ENCODE results near the gene IL10. TPM values are rescaled to one million over a fixed set of nuclear protein-coding genes. Genes with fewer than 3 reads are reported as not detected.
"Not testable (repeated sequence)": the region's sequence is repeated elsewhere in the genome, so short reads cannot be mapped to it uniquely, and the experiment has no call there.

The IL10 gene
- total and polyA plus RNA-seq, 7 donors, result 1.6 to 16.8 (median 5.4) TPM

- Histone ChIP-seq H3K4me3 (no peak overlapping the region), H3K4me1 (no peaks in the 10 kb centered on the region), H3K36me3 (no peaks in the 10 kb centered on the region), H3K27ac (no peak overlapping the region), H3K9me3 (no peaks in the 10 kb centered on the region), H3K27me3 (no peaks in the 10 kb centered on the region)
- peak in 2 of 4 donors; percentile 5 to 50 for TF ChIP-seq POLR2AphosphoS5 (IDR thresholded peaks at IDR 0.05)
- TF ChIP-seq CTCF (IDR thresholded peaks at IDR 0.05), result no peak
- intact Hi-C loops (cut with DNase I), result no loop called here
- peak; percentile 77 for DNase-seq
- WGBS, 2 donors, result 28 to 59% methylated on average over 8 of the region's 8 CpGs
These were observed 5.9 kb downstream of the IL10 start for GRCh38 chr1:206766251-206766856.

- H3K36me3 ChIP-seq; H3K9me3 ChIP-seq; H3K4me3 ChIP-seq; DNase-seq; intact Hi-C loops (cut with DNase I); H3K27me3 ChIP-seq; H3K27ac ChIP-seq; H3K4me1 ChIP-seq: not testable (repeated sequence)
- 55 to 77% methylated on average over 1 of the region's 1 CpG for WGBS, 2 donors
These were observed 6.5 kb downstream of the IL10 start for GRCh38 chr1:206765771-206766170.

GRCh38 chr1:206762741-206763364 lies 9.4 kb downstream of the IL10 start:
- WGBS, 2 donors, result 91 to 92% methylated on average over 12 of the region's 12 CpGs

GRCh38 chr1:206761159-206761768 lies 11.0 kb downstream of the IL10 start:
- no peak overlapping the region for H3K27ac ChIP-seq
- no peaks in the 10 kb centered on the region for H3K36me3 ChIP-seq
- WGBS, 2 donors, result 73 to 82% methylated on average over 6 of the region's 6 CpGs
- H3K4me1 ChIP-seq, result no peaks in the 10 kb centered on the region
- H3K27me3 ChIP-seq, result no peaks in the 10 kb centered on the region
- intact Hi-C loops (cut with DNase I), result no loop called here
- no peak overlapping the region for H3K4me3 ChIP-seq
- TF ChIP-seq CTCF (IDR thresholded peaks at IDR 0.05) (peak in 1 of 4 experiments; percentile 11), EP300 (IDR thresholded peaks at IDR 0.05) (no peak), POLR2A (IDR thresholded peaks at IDR 0.05) (no peak)
- H3K9me3 ChIP-seq, result no peaks in the 10 kb centered on the region
- no peak for DNase-seq

More at GRCh38 chr1:206762741-206763364, 9.4 kb downstream of the IL10 start:
- H3K27ac ChIP-seq; H3K9me3 ChIP-seq; intact Hi-C loops (cut with DNase I); DNase-seq; H3K4me1 ChIP-seq; H3K36me3 ChIP-seq; H3K4me3 ChIP-seq; H3K27me3 ChIP-seq: not testable (repeated sequence)

- Histone ChIP-seq H3K4me3 (no peak overlapping the region), H3K4me1 (no peaks in the 10 kb centered on the region), H3K27me3 (no peaks in the 10 kb centered on the region), H3K36me3 (no peaks in the 10 kb centered on the region), H3K9me3 (no peaks in the 10 kb centered on the region), H3K27ac (no peak overlapping the region)
- no peak for TF ChIP-seq POLR2A (IDR thresholded peaks at IDR 0.05)
- TF ChIP-seq POLR2AphosphoS5 (IDR thresholded peaks at IDR 0.05), result no peak
- TF ChIP-seq EP300 (IDR thresholded peaks at IDR 0.05), result no peak
- no peak for TF ChIP-seq CTCF (IDR thresholded peaks at IDR 0.05)
- intact Hi-C loops (cut with DNase I), result no loop called here
- no peak for DNase-seq
- 49 to 84% methylated on average over 1 of the region's 1 CpG for WGBS, 2 donors
These were observed 11.7 kb downstream of the IL10 start for GRCh38 chr1:206760590-206760989.

Data from sigmoid colon (tissue), 7 donors.